BJ (cell line): ENCODE results near the gene LZTS3. TPM values are rescaled to one million over a fixed set of nuclear protein-coding genes. Genes with fewer than 3 reads are reported as not detected.
A peak's percentile ranks its signal among the peaks of the same experiment; 100 is the strongest.

Source experiments
- CTCF ChIA-PET: fragments of 350-600 bp; formaldehyde crosslinking; extraction: SDS; loops from one replicate; lab custom pipeline; 2021; ENCODE audit warnings: antibody characterized with exemption, inconsistent platforms; lab: Yijun Ruan, JAX
- POLR2A ChIA-PET: fragments of 300-600 bp; sonication (Branson Sonifier 250); formaldehyde crosslinking; extraction: SDS; loops from one replicate; lab custom pipeline; 2021; ENCODE audit warnings: antibody characterized with exemption; lab: Charles Lee
- DNase-seq: peaks from one replicate; pipeline ENCODE4 v3.0.0-alpha.2; 2011; ENCODE audit warnings: low read depth
- H3K27me3 ChIP-seq: 2 replicates; pipeline ENCODE4 v1.6.0; 2011; ENCODE audit warnings: low read length; ENCODE audit not compliant: control insufficient read depth, insufficient read depth
- H3K36me3 ChIP-seq: 2 replicates; pipeline ENCODE4 v1.5.1; 2011; ENCODE audit warnings: low read length; ENCODE audit not compliant: control insufficient read depth, insufficient read depth
- H3K4me3 ChIP-seq: 2 replicates; pipeline ENCODE4 v1.5.1; 2011; ENCODE audit warnings: low read depth, mild to moderate bottlenecking, control low read depth, low read length
- polyA plus RNA-seq: library from polyadenylated mRNA; depleted of rRNA; stranded (reverse); fragments of >200 nt; gene quantifications from 2 replicates; pipeline ENCODE4 v1.2.3, GENCODE V29; 2011
- TF ChIP-seq, protein P1 (sequence below): IDR thresholded peaks from 2 replicates; pipeline ENCODE4 v1.5.1; 2011; ENCODE audit warnings: low read depth, mild to moderate bottlenecking, control low read depth, inconsistent platforms, low read length, moderate library complexity; ENCODE audit not compliant: insufficient read depth

Gene LZTS3
- polyA plus RNA-seq, 1 experiment, result 8.8 TPM

GRCh38 chr20:3175270-3175669, 1.9 kb upstream of the LZTS3 start:
- CTCF ChIA-PET, result interaction anchor here (0.7 kb wide), 1 partner anchor 16 kb away, joined by 3 read pairs; no protein-coding TSS in a partner anchor
- POLR2A ChIA-PET, result interaction anchor here (0.6 kb wide), 2 partner anchors 9 to 15 kb away, joined by 3 to 4 read pairs; partner anchors contain the start of genes FASTKD5 and UBOX5
- TF ChIP-seq, protein P1, sequence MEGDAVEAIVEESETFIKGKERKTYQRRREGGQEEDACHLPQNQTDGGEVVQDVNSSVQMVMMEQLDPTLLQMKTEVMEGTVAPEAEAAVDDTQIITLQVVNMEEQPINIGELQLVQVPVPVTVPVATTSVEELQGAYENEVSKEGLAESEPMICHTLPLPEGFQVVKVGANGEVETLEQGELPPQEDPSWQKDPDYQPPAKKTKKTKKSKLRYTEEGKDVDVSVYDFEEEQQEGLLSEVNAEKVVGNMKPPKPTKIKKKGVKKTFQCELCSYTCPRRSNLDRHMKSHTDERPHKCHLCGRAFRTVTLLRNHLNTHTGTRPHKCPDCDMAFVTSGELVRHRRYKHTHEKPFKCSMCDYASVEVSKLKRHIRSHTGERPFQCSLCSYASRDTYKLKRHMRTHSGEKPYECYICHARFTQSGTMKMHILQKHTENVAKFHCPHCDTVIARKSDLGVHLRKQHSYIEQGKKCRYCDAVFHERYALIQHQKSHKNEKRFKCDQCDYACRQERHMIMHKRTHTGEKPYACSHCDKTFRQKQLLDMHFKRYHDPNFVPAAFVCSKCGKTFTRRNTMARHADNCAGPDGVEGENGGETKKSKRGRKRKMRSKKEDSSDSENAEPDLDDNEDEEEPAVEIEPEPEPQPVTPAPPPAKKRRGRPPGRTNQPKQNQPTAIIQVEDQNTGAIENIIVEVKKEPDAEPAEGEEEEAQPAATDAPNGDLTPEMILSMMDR, result no peak

GRCh38 chr20:3174442-3175261, 1.3 kb upstream of the LZTS3 start:
- CTCF ChIA-PET, result interaction anchor here (0.7 kb wide), 1 partner anchor 15 kb away, joined by 3 read pairs; no protein-coding TSS in a partner anchor
- POLR2A ChIA-PET, result no interaction called here

More at GRCh38 chr20:3175270-3175669, 1.9 kb upstream of the LZTS3 start:
- DNase-seq, result no peak
- Histone ChIP-seq H3K36me3 (0 out of 2 replicates have a peak, but pooled peaks cover under 1% of the 10 kb centered on the region), H3K4me3 (no peak overlapping the region), H3K27me3 (peaks cover 3% of the 10 kb centered on the region; the same call in 1 of the 2 replicates)

GRCh38 chr20:3173610-3174441, 477 bp upstream of the LZTS3 start:
- DNase-seq, result no peak
- TF ChIP-seq, protein P1, result peak; percentile 39; the same call in 1 of the 2 replicates
- POLR2A ChIA-PET, result no interaction called here
- Histone ChIP-seq H3K4me3 (peak overlapping the region; percentile 95), H3K27me3 (peaks cover 3% of the 10 kb centered on the region; the same call in 1 of the 2 replicates), H3K36me3 (no peaks in the 10 kb centered on the region)
- CTCF ChIA-PET, result no interaction called here

More at GRCh38 chr20:3174442-3175261, 1.3 kb upstream of the LZTS3 start:
- DNase-seq, result no peak
- Histone ChIP-seq H3K27me3 (peaks cover 3% of the 10 kb centered on the region; the same call in 1 of the 2 replicates), H3K36me3 (no peaks in the 10 kb centered on the region), H3K4me3 (peak overlapping the region; percentile 95)
- TF ChIP-seq, protein P1, result no peak

GRCh38 chr20:3172126-3172932, 1.0 kb downstream of the LZTS3 start:
- TF ChIP-seq, protein P1, result no peak
- DNase-seq, result no peak
- CTCF ChIA-PET, result interaction anchor here (1.0 to 1.5 kb wide), 2 partner anchors 54 to 144 kb away, joined by 3 read pairs; no protein-coding TSS in a partner anchor
- POLR2A ChIA-PET, result no interaction called here
- H3K4me3 ChIP-seq, result peak overlapping the region; percentile 95
- peaks cover 5% of the 10 kb centered on the region for H3K27me3 ChIP-seq
- no peaks in the 10 kb centered on the region for H3K36me3 ChIP-seq
